Breast epithelium (tissue), 4 donors: ENCODE data around the gene SLC25A43. TPM values are rescaled to one million over a fixed set of nuclear protein-coding genes. Genes with fewer than 3 reads are reported as not detected.

Experiments used
- DNase-seq, 2 donors: peaks; one replicate each; pipeline ENCODE4 v3.0.0-alpha.2; 2019; ENCODE audit warnings: low spot score in 2 of 2
- H3K27ac ChIP-seq, 2 donors: fragments of 200-600 bp; sonication (generic) in 1 of 2; one replicate each; pipeline ENCODE4 v1.5.1; 2016 to 2019; ENCODE audit warnings: mild to moderate bottlenecking in 1 of 2
- H3K27me3 ChIP-seq, 2 donors: fragments of 200-600 bp; sonication (generic) in 1 of 2; one replicate each; pipeline versions ENCODE4 v1.5.1 to v1.6.0; 2017 to 2019; ENCODE audit warnings: control low read depth in 1 of 2, mild to moderate bottlenecking in 1 of 2
- H3K36me3 ChIP-seq: fragments of 200-600 bp; one replicate; pipeline ENCODE4 v1.5.1; 2019
- H3K4me1 ChIP-seq, 2 donors: fragments of 200-600 bp; sonication (generic); one replicate each; pipeline ENCODE4 v1.5.1; 2016 to 2019; ENCODE audit warnings: control low read depth in 1 of 2
- H3K4me3 ChIP-seq, 3 donors: fragments of 200-600 bp; sonication (generic); 1 replicate in 2 of 3; 2 replicates in 1 of 3; pipeline ENCODE4 v1.5.1; 2016 to 2019; ENCODE audit warnings: mild to moderate bottlenecking in 3 of 3, moderate library complexity in 2 of 3
- H3K9me3 ChIP-seq, 2 donors: fragments of 200-600 bp; sonication (generic) in 1 of 2; one replicate each; pipeline ENCODE4 v1.5.1; 2016 to 2019; ENCODE audit warnings: control low read depth in 1 of 2
- POLR2A ChIP-seq: fragments of 450-650 bp; IDR thresholded peaks from one replicate; pipeline ENCODE4 v1.6.1; 2016; ENCODE audit warnings: antibody characterized with exemption, mild to moderate bottlenecking, moderate library complexity
- POLR2AphosphoS5 ChIP-seq, 3 donors: sonication (generic); formaldehyde crosslinking; IDR thresholded peaks; one replicate each; pipeline ENCODE4 v1.6.1; 2017; ENCODE audit warnings: antibody characterized with exemption in 3 of 3
- intact Hi-C: fragments of 100-400 bp; cut with DNase I; formaldehyde crosslinking; loops from one replicate; pipeline ENCODE4 v1.15.1; 2023; ENCODE audit warnings: low total_unique reads
- total RNA-seq, 3 donors: library from RNA; depleted of rRNA; stranded (reverse); fragments of >200 nt; gene quantifications; one replicate each; pipeline ENCODE4 v1.1.0, GENCODE V29; 2016
- TF ChIP-seq, protein P1 (sequence below), 3 donors: fragments of 450-650 bp; IDR thresholded peaks; one replicate each; pipeline ENCODE4 v1.5.1; 2016 to 2017; ENCODE audit warnings: antibody characterized with exemption in 3 of 3, mild to moderate bottlenecking in 3 of 3, moderate library complexity in 3 of 3

SLC25A43 gene
- total RNA-seq, 3 donors from 2014 or later, result 16.3 to 20.5 (median 19.0) TPM

DNA sequence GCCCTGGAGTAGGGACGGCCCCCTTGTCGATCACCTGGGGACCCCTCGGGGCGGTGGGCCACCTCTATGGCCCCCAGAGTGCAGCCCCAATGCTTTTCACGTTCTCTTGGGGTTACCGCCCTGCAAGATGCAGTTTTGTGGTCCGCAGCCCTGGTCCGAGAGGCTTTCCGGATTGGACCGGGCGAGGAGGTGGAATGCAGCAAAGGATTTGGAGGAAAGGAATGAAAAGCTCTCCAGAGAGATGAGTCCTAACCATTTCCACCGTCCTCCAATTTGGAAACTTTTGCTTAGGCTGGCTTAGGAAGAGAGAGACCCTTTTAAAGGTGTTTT, 601 bp downstream of the SLC25A43 start:
- H3K27me3 ChIP-seq, result peaks cover 0 to 4% of the 10 kb centered on the region in 2 donors
- no peaks in the 10 kb centered on the region for H3K36me3 ChIP-seq
- no peaks in the 10 kb centered on the region for H3K4me1 ChIP-seq
- intact Hi-C loops, result loop anchor here (2.0 kb wide), 2 partner anchors 57 kb away; no protein-coding TSS in a partner anchor
- H3K9me3 ChIP-seq, result no peaks in the 10 kb centered on the region
- no peak for TF ChIP-seq POLR2AphosphoS5 (IDR thresholded peaks at IDR 0.05)
- TF ChIP-seq, protein P1, sequence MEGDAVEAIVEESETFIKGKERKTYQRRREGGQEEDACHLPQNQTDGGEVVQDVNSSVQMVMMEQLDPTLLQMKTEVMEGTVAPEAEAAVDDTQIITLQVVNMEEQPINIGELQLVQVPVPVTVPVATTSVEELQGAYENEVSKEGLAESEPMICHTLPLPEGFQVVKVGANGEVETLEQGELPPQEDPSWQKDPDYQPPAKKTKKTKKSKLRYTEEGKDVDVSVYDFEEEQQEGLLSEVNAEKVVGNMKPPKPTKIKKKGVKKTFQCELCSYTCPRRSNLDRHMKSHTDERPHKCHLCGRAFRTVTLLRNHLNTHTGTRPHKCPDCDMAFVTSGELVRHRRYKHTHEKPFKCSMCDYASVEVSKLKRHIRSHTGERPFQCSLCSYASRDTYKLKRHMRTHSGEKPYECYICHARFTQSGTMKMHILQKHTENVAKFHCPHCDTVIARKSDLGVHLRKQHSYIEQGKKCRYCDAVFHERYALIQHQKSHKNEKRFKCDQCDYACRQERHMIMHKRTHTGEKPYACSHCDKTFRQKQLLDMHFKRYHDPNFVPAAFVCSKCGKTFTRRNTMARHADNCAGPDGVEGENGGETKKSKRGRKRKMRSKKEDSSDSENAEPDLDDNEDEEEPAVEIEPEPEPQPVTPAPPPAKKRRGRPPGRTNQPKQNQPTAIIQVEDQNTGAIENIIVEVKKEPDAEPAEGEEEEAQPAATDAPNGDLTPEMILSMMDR (IDR thresholded peaks at IDR 0.05), result no peak
- TF ChIP-seq POLR2A, result no peak
- peak overlapping the region; percentile 86 to 88 for H3K27ac ChIP-seq
- H3K4me3 ChIP-seq, result peak overlapping the region; percentile 57 to 76 (median 65)
- no peak for DNase-seq

DNA sequence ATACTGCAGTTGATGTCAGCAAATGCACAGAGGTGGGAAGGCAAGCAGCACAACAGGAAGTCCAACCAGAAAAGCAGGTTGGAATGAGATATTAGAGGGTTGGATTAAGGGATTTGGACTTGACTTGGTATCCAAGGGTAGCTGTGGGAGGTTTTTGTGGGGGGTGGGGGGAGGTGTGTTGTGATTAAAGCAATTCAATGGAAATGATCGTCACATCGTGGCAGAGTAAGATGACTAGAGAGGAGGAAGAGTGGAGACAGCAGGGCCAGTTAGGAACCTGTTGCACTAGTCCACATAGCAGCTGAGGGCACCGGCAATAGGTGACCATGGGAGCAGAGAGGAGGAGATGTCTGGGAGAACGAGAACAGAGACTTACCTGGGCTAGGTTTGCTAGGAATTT, 2.4 kb downstream of the SLC25A43 start:
- TF ChIP-seq, protein P1 (IDR thresholded peaks at IDR 0.05), result no peak
- TF ChIP-seq POLR2AphosphoS5 (IDR thresholded peaks at IDR 0.05) (no peak), POLR2A (no peak)
- no peaks in the 10 kb centered on the region for H3K36me3 ChIP-seq
- H3K27me3 ChIP-seq, result peaks cover 0 to 4% of the 10 kb centered on the region in 2 donors
- no peaks in the 10 kb centered on the region for H3K9me3 ChIP-seq
- H3K4me1 ChIP-seq, result no peaks in the 10 kb centered on the region
- no peak for DNase-seq
- H3K27ac ChIP-seq, result peak overlapping the region in 1 of 2 donors; percentile 32
- intact Hi-C loops, result loop anchor here (2.0 kb wide), 1 partner anchor 55 kb away; no protein-coding TSS in a partner anchor
- no peak overlapping the region for H3K4me3 ChIP-seq

DNA sequence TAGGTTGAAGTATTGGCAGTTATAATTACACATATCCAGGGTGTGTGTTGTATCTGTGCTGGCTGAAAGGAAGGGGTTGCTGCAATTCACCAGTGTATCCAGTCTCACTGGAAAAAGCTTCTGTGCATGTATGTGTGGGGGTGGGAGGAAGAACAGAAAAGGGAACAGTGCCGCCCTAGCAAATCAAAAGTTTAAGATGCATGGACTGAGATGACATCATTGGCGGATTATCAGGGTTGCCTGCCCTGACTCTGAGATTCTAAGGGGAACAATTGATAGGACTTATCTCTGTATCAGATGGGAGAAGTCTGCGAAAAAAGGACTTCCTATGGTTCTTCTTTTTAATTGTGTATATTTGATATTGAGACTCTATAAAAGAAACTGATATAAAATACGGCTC, 3.5 kb downstream of the SLC25A43 start:
- Histone ChIP-seq H3K36me3 (no peaks in the 10 kb centered on the region), H3K4me3 (no peak overlapping the region), H3K9me3 (no peaks in the 10 kb centered on the region), H3K27ac (peak overlapping the region in 1 of 2 donors; percentile 4), H3K27me3 (peaks cover 0 to 4% of the 10 kb centered on the region in 2 donors), H3K4me1 (no peaks in the 10 kb centered on the region)
- TF ChIP-seq POLR2A (no peak), POLR2AphosphoS5 (IDR thresholded peaks at IDR 0.05) (no peak)
- TF ChIP-seq, protein P1 (IDR thresholded peaks at IDR 0.05), result no peak
- no peak for DNase-seq
- intact Hi-C loops, result no loop called here

DNA sequence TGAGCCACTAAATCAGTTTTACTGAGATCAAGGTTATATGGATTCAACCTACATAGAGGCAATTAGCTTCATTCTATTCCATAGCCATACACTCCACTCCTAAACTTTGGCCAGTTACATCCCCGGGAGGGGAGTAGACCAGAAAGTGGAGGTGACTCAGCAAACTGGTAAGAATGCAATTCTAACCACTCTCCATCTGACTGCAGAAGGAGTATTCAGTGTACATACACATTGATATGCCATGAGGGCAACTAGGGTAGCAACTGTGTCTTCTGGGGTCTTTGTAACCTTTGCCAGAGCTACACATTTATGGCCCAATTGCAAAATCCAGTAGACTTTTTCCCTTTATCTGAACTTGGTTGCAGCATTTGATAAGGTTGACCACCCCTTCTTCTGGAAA, 7.6 kb downstream of the SLC25A43 start:
- Histone ChIP-seq H3K27ac (no peak overlapping the region), H3K4me3 (no peak overlapping the region), H3K4me1 (no peaks in the 10 kb centered on the region), H3K27me3 (peaks cover 0 to 10% of the 10 kb centered on the region in 2 donors), H3K9me3 (no peaks in the 10 kb centered on the region), H3K36me3 (no peaks in the 10 kb centered on the region)
- TF ChIP-seq, protein P1 (IDR thresholded peaks at IDR 0.05), result no peak
- TF ChIP-seq POLR2A, result no peak
- no peak for TF ChIP-seq POLR2AphosphoS5 (IDR thresholded peaks at IDR 0.05)
- intact Hi-C loops, result no loop called here
- DNase-seq, result no peak

DNA sequence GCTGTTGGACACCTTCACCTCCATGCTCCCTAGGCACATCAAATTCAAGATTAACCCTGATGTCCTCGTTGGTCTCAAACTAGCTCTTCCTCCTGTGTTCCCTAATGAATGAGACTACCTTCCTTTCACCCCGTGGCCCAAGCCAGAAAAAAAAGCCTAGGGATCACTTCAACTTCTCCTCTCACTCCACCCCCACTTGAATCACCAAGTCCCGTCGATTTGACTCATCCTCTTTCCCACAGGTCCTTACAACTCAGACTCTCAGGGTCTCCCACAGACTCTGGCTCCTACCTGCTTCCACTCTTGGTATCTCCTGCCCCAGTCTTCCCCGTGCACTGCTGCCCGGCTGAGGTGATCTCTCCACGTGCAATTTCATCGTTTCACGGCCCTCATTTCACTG, 8.5 kb downstream of the SLC25A43 start:
- intact Hi-C loops, result no loop called here
- DNase-seq, result no peak
- no peaks in the 10 kb centered on the region for H3K9me3 ChIP-seq
- H3K36me3 ChIP-seq, result no peaks in the 10 kb centered on the region
- TF ChIP-seq POLR2AphosphoS5 (IDR thresholded peaks at IDR 0.05), result no peak
- H3K27ac ChIP-seq, result no peak overlapping the region
- H3K4me3 ChIP-seq, result no peak overlapping the region
- H3K4me1 ChIP-seq, result no peaks in the 10 kb centered on the region
- H3K27me3 ChIP-seq, result peaks cover 0 to 8% of the 10 kb centered on the region in 2 donors
